Measurements from ENCODE around the gene ACSF2. TPM values are rescaled to one million over a fixed set of nuclear protein-coding genes. Genes with fewer than 3 reads are reported as not detected.
A peak's percentile ranks its signal among the peaks of the same experiment; 100 is the strongest.

ACSF2 gene
- total RNA-seq = 100 to 1,000 TPM in 1 of 2 donors, 10 to 100 TPM in 1; 60.9 to 148 TPM
- 100 to 1,000 TPM; 106 to 146 (median 124) TPM for polyA plus RNA-seq (ENCODE audit: insufficient read length in 6 of 6)
- long read RNA-seq, donor 1, partial matches to known transcripts = 75 of 83 reads
- long read RNA-seq, donor 1, other reads (novel, unspliced or antisense) = 0 of 83 reads
- long read RNA-seq, donor 2, partial matches to known transcripts = 34 of 38 reads
- long read RNA-seq, donor 2, other reads (novel, unspliced or antisense) = 0 of 38 reads
- long read RNA-seq, donor 3, transcript ACSF2-201 (16 exons, 2,235 nt) = major isoform, 5 of 37 reads
- long read RNA-seq, donor 3, partial matches to known transcripts = 29 of 37 reads
- long read RNA-seq, donor 3, other reads (novel, unspliced or antisense) = 0 of 37 reads
- long read RNA-seq, donor 4, transcript ACSF2-201 (16 exons, 2,235 nt) = major isoform, 17 of 27 reads
- long read RNA-seq, donor 4, partial matches to known transcripts = 7 of 27 reads
- long read RNA-seq, donor 4, other reads (novel, unspliced or antisense) = 3 of 27 reads
- long read RNA-seq, donor 5, transcript ACSF2-201 (16 exons, 2,235 nt) = major isoform, 8 of 44 reads
- long read RNA-seq, donor 5, partial matches to known transcripts = 34 of 44 reads
- long read RNA-seq, donor 5, other reads (novel, unspliced or antisense) = 0 of 44 reads
- long read RNA-seq, donor 6, partial matches to known transcripts = 21 of 26 reads
- long read RNA-seq, donor 6, other reads (novel, unspliced or antisense) = 0 of 26 reads
- long read RNA-seq, donor 7, partial matches to known transcripts = 25 of 27 reads
- long read RNA-seq, donor 7, other reads (novel, unspliced or antisense) = 0 of 27 reads
- long read RNA-seq, donor 8, partial matches to known transcripts = 47 of 52 reads
- long read RNA-seq, donor 8, other reads (novel, unspliced or antisense) = 0 of 52 reads
- long read RNA-seq, donor 9 = 0 reads
- long read RNA-seq, donor 10, partial matches to known transcripts = 2 of 8 reads
- long read RNA-seq, donor 10, other reads (novel, unspliced or antisense) = 1 of 8 reads
- long read RNA-seq, donor 11 = 0 reads
- long read RNA-seq, donor 12, partial matches to known transcripts = 45 of 48 reads
- long read RNA-seq, donor 12, other reads (novel, unspliced or antisense) = 0 of 48 reads

- TF ChIP-seq CTCF (IDR thresholded peaks at IDR 0.05) = no peak
- peak; percentile 89 for ATAC-seq
- intact Hi-C loops (cut with DNase I) = no loop called here
Measured at GRCh38 chr17:50425682-50426471, at the start of gene ACSF2. Gene ACSF2 (plus strand): TSS chr17:50426218. CDS start chr17:50426262, 44 bp downstream.

GRCh38 chr17:50379351-50380132 lies 46.5 kb upstream of the ACSF2 start:
- ATAC-seq (no peak), DNase-seq (no peak)
- Histone ChIP-seq H3K36me3 (peaks cover 4 to 53% of the 10 kb centered on the region in 2 donors), H3K9me3 (no peaks in the 10 kb centered on the region), H3K4me3 (no peak overlapping the region), H3K4me1 (no peaks in the 10 kb centered on the region), H3K27me3 (no peaks in the 10 kb centered on the region), H3K27ac (no peak overlapping the region)
- TF ChIP-seq CTCF (IDR thresholded peaks at IDR 0.05) = no peak
- intact Hi-C loops (cut with DNase I) = no loop called here

More at GRCh38 chr17:50425682-50426471, at the start of gene ACSF2:
- Histone ChIP-seq H3K36me3 (no peaks in the 10 kb centered on the region), H3K27me3 (no peaks in the 10 kb centered on the region), H3K27ac (peak within 1 kb of the TSS; percentile 74 to 83), H3K4me1 (peaks cover 20 to 69% of the 10 kb centered on the region in 2 donors), H3K4me3 (peak within 1 kb of the TSS; percentile 62 to 77), H3K9me3 (no peaks in the 10 kb centered on the region)
- peak; percentile 65 to 95 (median 80) for DNase-seq

- Histone ChIP-seq H3K27me3 (no peaks in the 10 kb centered on the region), H3K27ac (no peak overlapping the region), H3K9me3 (no peaks in the 10 kb centered on the region), H3K36me3 (peaks cover 4 to 64% of the 10 kb centered on the region in 2 donors), H3K4me3 (no peak overlapping the region), H3K4me1 (no peaks in the 10 kb centered on the region)
- ATAC-seq (peak; percentile 18), DNase-seq (no peak)
- intact Hi-C loops (cut with DNase I) = no loop called here
- TF ChIP-seq CTCF (IDR thresholded peaks at IDR 0.05) = no peak
Measured at GRCh38 chr17:50380369-50381259, 45.4 kb upstream of the ACSF2 start.
